ENCODE data around the gene RNF217.
"Not testable (repeated sequence)": the region's sequence is repeated elsewhere in the genome, so short reads cannot be mapped to it uniquely, and the experiment has no call there.

The RNF217 gene

GRCh38 chr6:124961777-124962638 lies at the start of gene RNF217:
Gene RNF217, plus strand, starts transcription at chr6:124962437. Its CDS starts 108 bp downstream, at chr6:124962545.
- no peak for DNase-seq (ENCODE audit: low read depth in 3 of 3)

GRCh38 chr6:124913056-124913455 lies 49.2 kb upstream of the RNF217 start:
- no peak for DNase-seq (ENCODE audit: low read depth in 3 of 3)

- no peak for DNase-seq (ENCODE audit: low read depth in 3 of 3)
Measured at GRCh38 chr6:124917769-124918168, 44.5 kb upstream of the RNF217 start.

- DNase-seq (ENCODE audit: low read depth in 3 of 3) = not testable (repeated sequence)
Measured at GRCh38 chr6:124919703-124920102, 42.5 kb upstream of the RNF217 start.

GRCh38 chr6:124924333-124924759 lies 37.9 kb upstream of the RNF217 start:
- no peak for DNase-seq (ENCODE audit: low read depth in 3 of 3)

GRCh38 chr6:124926435-124926834 lies 35.8 kb upstream of the RNF217 start:
- DNase-seq (ENCODE audit: low read depth in 3 of 3) = no peak

- DNase-seq (ENCODE audit: low read depth in 3 of 3) = no peak
Measured at GRCh38 chr6:124927806-124928205, 34.4 kb upstream of the RNF217 start.

- no peak for DNase-seq (ENCODE audit: low read depth in 3 of 3)
Measured at GRCh38 chr6:124928851-124929250, 33.4 kb upstream of the RNF217 start.

GRCh38 chr6:124937645-124938044 lies 24.6 kb upstream of the RNF217 start:
- DNase-seq (ENCODE audit: low read depth in 3 of 3) = no peak

GRCh38 chr6:124941259-124941658 lies 21.0 kb upstream of the RNF217 start:
- DNase-seq (ENCODE audit: low read depth in 3 of 3) = no peak

- no peak for DNase-seq (ENCODE audit: low read depth in 3 of 3)
Measured at GRCh38 chr6:124943658-124944057, 18.6 kb upstream of the RNF217 start.

GRCh38 chr6:124947971-124948451 lies 14.2 kb upstream of the RNF217 start:
- no peak for DNase-seq (ENCODE audit: low read depth in 3 of 3)

GRCh38 chr6:124949706-124950105 lies 12.5 kb upstream of the RNF217 start:
- DNase-seq (ENCODE audit: low read depth in 3 of 3) = no peak

- DNase-seq (ENCODE audit: low read depth in 3 of 3) = no peak
Measured at GRCh38 chr6:124953808-124954207, 8.4 kb upstream of the RNF217 start.

- DNase-seq (ENCODE audit: low read depth in 3 of 3) = no peak
Measured at GRCh38 chr6:124955108-124955856, 7.0 kb upstream of the RNF217 start.

- DNase-seq (ENCODE audit: low read depth in 3 of 3) = no peak
Measured at GRCh38 chr6:124956018-124956417, 6.2 kb upstream of the RNF217 start.

GRCh38 chr6:124958149-124958548 lies 4.1 kb upstream of the RNF217 start:
- DNase-seq (ENCODE audit: low read depth in 3 of 3) = no peak

GRCh38 chr6:124958759-124959354 lies 3.4 kb upstream of the RNF217 start:
- DNase-seq (ENCODE audit: low read depth in 3 of 3) = no peak

GRCh38 chr6:124960757-124961463 lies 1.3 kb upstream of the RNF217 start:
- no peak for DNase-seq (ENCODE audit: low read depth in 3 of 3)

- no peak for DNase-seq (ENCODE audit: low read depth in 3 of 3)
Measured at GRCh38 chr6:124961464-124961776, 817 bp upstream of the RNF217 start.

GRCh38 chr6:124962639-124963415 lies 590 bp downstream of the RNF217 start:
- DNase-seq (ENCODE audit: low read depth in 3 of 3) = no peak

Measured in stimulated activated CD4-positive, alpha-beta T cell treated with anti-CD3 and anti-CD28 coated beads, TNF-alpha, amount 100 ng/mL, for 4 hours (primary cell).